ENCODE data around the gene FXYD5. TPM values are rescaled to one million over a fixed set of nuclear protein-coding genes. Genes with fewer than 3 reads are reported as not detected.
"Not testable (repeated sequence)": the region's sequence is repeated elsewhere in the genome, so short reads cannot be mapped to it uniquely, and the experiment has no call there.

The FXYD5 gene
- total RNA-seq, 1 experiment from 2014 or later, result 123 TPM

- no peak for TF ChIP-seq CTCF (IDR thresholded peaks at IDR 0.05 in 2 of 3, conservative IDR thresholded peaks at IDR 0.05 in 1 of 3; ENCODE audit: borderline replicate concordance in 1 of 3, insufficient read depth in 1 of 3, low read depth in 2 of 3, low read length in 2 of 3)
- TF ChIP-seq YY1 (IDR thresholded peaks at IDR 0.05; ENCODE audit: extremely low read depth, insufficient replicate concordance, low read depth, low read length), result no peak
- TF ChIP-seq POLR2A (IDR thresholded peaks at IDR 0.05; ENCODE audit: borderline replicate concordance, extremely low read depth, insufficient read depth, insufficient read length), result no peak
Observed at GRCh38 chr19:35127871-35128270, 26.7 kb upstream of the FXYD5 start (continued).

- ChIA-PET RAD21 (ENCODE audit: low non-redundant PET in 1 of 2, low total read pairs in 2 of 2, uncharacterized antibody in 2 of 2, unreplicated experiment in 2 of 2) (no interaction called here), CTCF (no interaction called here), POLR2A (no interaction called here)
- Histone ChIP-seq H3K4me2 (ENCODE audit: low read length) (no peak overlapping the region), H3K4me3 (replicated peaks in 1 of 2; ENCODE audit: low read depth in 1 of 2, low read length in 2 of 2) (no peak overlapping the region), H3K79me2 (ENCODE audit: insufficient read depth, low read length) (no peaks in the 10 kb centered on the region), H3K36me3 (ENCODE audit: control insufficient read depth in 1 of 2, insufficient read depth in 2 of 2, low read length in 2 of 2) (no peaks in the 10 kb centered on the region), H3K9ac (ENCODE audit: low read length) (no peak overlapping the region), H3K27me3 (ENCODE audit: insufficient read depth, low read length) (no peaks in the 10 kb centered on the region), H3K27ac (ENCODE audit: low read depth, low read length) (no peak overlapping the region), H3K9me2 (ENCODE audit: insufficient read depth) (no peaks in the 10 kb centered on the region), H3K9me3 (ENCODE audit: control insufficient read depth in 1 of 2, insufficient read depth in 1 of 2, low read depth in 1 of 2, low read length in 2 of 2) (no peaks in the 10 kb centered on the region), H4K20me1 (ENCODE audit: insufficient read depth) (no peaks in the 10 kb centered on the region), H3K4me1 (ENCODE audit: control insufficient read depth in 1 of 2, insufficient read depth in 2 of 2, low read length in 2 of 2) (peaks cover 14 to 25% of the 10 kb centered on the region in 2 experiments), H2AFZ (ENCODE audit: low read depth, low read length, poor library complexity, severe bottlenecking) (no peak overlapping the region)
- intact Hi-C loops (cut with micrococcal nuclease), result no loop called here
- no peak for ATAC-seq
- no peak for DNase-seq (ENCODE audit: low read depth, low spot score)
- BruUV-seq (replicated peaks), result no TSS peak
- TF ChIP-seq SP1 (IDR thresholded peaks at IDR 0.05; ENCODE audit: low read depth) (no peak), POLR2AphosphoS5 (IDR thresholded peaks at IDR 0.05; ENCODE audit: low read depth, low read length) (no peak), ZNF274 (IDR thresholded peaks at IDR 0.05; ENCODE audit: low read depth, low read length) (no peak), YY1 (IDR thresholded peaks at IDR 0.05; ENCODE audit: extremely low read depth, insufficient replicate concordance, low read depth, low read length) (no peak), ELF1 (IDR thresholded peaks at IDR 0.05; ENCODE audit: borderline replicate concordance, low read depth) (no peak), CBX3 (IDR thresholded peaks at IDR 0.05; ENCODE audit: low read depth) (no peak), ATF3 (IDR thresholded peaks at IDR 0.05) (no peak), SRF (IDR thresholded peaks at IDR 0.05; ENCODE audit: low read depth) (no peak), RAD21 (IDR thresholded peaks at IDR 0.05; ENCODE audit: low read depth) (no peak)
Observed at GRCh38 chr19:35128398-35129057, 26.0 kb upstream of the FXYD5 start.

GRCh38 chr19:35129724-35130274 is 24.7 kb upstream of the FXYD5 start:
- H2AFZ ChIP-seq (ENCODE audit: low read depth, low read length, poor library complexity, severe bottlenecking); H4K20me1 ChIP-seq (ENCODE audit: insufficient read depth); H3K4me3 ChIP-seq (replicated peaks in 1 of 2; ENCODE audit: low read depth in 1 of 2, low read length in 2 of 2); H3K9me3 ChIP-seq (ENCODE audit: control insufficient read depth in 1 of 2, insufficient read depth in 1 of 2, low read depth in 1 of 2, low read length in 2 of 2); BruUV-seq (replicated peaks); H3K9me2 ChIP-seq (ENCODE audit: insufficient read depth); RAD21 ChIA-PET (ENCODE audit: low non-redundant PET in 1 of 2, low total read pairs in 2 of 2, uncharacterized antibody in 2 of 2, unreplicated experiment in 2 of 2); H3K36me3 ChIP-seq (ENCODE audit: control insufficient read depth in 1 of 2, insufficient read depth in 2 of 2, low read length in 2 of 2); H3K27me3 ChIP-seq (ENCODE audit: insufficient read depth, low read length); ATAC-seq; H3K79me2 ChIP-seq (ENCODE audit: insufficient read depth, low read length); H3K9ac ChIP-seq (ENCODE audit: low read length); DNase-seq (ENCODE audit: low read depth, low spot score); H3K27ac ChIP-seq (ENCODE audit: low read depth, low read length); H3K4me2 ChIP-seq (ENCODE audit: low read length): not testable (repeated sequence)
- ChIA-PET CTCF (interaction anchor here (0.8 to 1.6 kb wide), 3 partner anchors 11 to 63 kb away, joined by 3 to 5 read pairs (median 4); partner anchors contain the start of gene FXYD5), POLR2A (interaction anchor here (1.5 kb wide), 1 partner anchor 11 kb away, joined by 4 read pairs; no protein-coding TSS in a partner anchor)
- intact Hi-C loops (cut with micrococcal nuclease), result loop anchor here (10.0 kb wide), 1 partner anchor 155 kb away; no protein-coding TSS in a partner anchor
- peaks cover 5 to 12% of the 10 kb centered on the region in 2 experiments for H3K4me1 ChIP-seq (ENCODE audit: control insufficient read depth in 1 of 2, insufficient read depth in 2 of 2, low read length in 2 of 2)
